CD4-positive, alpha-beta T cell treated with Interleukin-21 for 1 hour (primary cell): ENCODE results near the gene SEPTIN10.
"Not testable (repeated sequence)": the region's sequence is repeated elsewhere in the genome, so short reads cannot be mapped to it uniquely, and the experiment has no call there.

Experiments
- DNase-seq: peaks from one replicate; pipeline ENCODE4 v3.0.0-alpha.2; 2020

The SEPTIN10 gene

GRCh38 chr2:109633284-109633961 is 19.7 kb upstream of the SEPTIN10 start:
- no peak for DNase-seq

DNA sequence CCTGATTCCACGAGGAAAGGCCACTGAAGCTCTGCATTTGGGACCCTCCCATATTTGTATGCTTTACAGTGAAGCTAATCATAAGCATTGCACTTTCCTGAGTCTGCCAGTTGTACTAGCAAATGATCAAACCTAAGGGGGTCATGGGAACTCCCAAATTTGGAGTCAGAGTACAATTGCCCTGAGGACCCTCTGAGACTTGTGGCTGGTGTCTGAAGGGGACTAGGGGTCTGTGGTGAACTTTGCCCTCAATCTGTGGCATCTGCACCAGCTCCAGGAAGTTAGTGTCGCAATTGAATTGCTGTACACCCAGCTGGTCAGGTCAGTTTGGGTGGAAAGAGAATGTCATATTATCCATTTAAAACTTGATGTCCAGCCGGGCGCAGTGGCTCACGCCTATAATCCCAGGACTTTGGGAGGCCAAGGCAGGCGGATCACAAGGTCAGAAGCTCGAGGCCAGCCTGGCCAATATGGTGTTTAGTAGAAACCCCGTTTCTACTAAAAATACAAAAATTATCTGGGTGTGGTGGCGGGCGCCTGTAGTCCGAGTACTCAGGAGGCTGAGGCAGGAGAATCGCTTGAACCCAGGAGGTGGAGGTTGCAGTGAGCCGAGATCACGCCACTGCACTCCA is 18.5 kb upstream of the SEPTIN10 start:
- no peak for DNase-seq

GRCh38 chr2:109631741-109632140 is 18.0 kb upstream of the SEPTIN10 start:
- no peak for DNase-seq

GRCh38 chr2:109630441-109631430 is 17.0 kb upstream of the SEPTIN10 start:
- no peak for DNase-seq

DNA sequence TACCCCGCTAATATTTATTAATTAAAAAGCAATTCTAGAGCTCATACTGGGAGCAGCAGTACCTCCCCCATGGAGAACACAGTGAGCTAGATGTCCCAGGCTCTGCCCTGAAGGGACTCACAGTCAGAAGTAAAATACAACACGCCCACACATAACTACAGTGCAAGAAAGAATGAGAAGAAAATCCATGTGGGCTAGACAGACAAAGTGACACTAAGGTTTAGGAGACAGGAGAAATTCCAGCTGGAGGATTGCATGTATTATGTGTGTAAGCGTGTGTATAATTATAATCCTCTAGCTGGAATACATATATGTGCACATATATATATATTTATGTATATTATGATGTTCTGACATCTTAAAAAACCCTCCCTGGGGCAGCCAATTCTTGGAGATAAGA is 16.1 kb upstream of the SEPTIN10 start:
- DNase-seq, result no peak

DNA sequence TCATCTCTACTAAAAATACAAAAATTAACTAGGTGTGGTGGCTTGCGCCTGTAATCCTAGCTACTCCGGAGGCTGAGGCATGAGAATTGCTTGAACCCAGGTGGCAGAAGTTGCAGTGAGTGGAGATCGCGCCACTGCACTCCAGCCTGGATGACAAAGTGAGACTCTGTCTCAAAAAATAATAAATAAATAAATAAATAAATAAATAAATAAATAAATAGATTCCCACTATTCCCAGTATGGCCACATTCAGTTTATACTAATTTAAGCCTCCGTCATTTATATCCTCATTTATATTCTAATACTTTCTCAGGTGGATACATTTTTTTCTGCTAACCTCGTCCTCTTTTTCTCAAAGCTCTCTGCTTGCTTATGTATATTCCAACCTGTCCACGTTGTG is 14.6 kb upstream of the SEPTIN10 start:
- DNase-seq, result not testable (repeated sequence)

GRCh38 chr2:109624339-109624738 is 10.6 kb upstream of the SEPTIN10 start:
- DNase-seq, result no peak

GRCh38 chr2:109623923-109624322 is 10.2 kb upstream of the SEPTIN10 start:
- no peak for DNase-seq

DNA sequence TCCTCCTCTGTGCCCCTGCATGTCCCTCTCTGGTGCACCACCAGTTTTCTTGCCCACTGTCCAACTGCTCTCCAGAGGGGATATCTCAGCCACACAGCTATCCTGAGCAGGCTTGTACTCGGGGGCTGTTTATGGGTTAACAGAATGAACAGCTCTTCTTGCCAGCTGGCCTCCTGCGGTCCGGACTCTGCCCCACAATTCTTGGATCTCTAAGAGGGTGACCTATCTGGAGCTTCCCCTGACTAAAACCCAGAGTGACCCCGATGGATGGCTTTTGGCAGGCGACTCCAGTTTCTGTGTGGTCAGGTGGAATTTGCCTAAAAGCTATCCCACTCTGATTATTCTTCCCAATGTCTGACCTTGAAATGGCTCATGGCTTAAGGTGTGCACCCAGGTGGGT is 9.5 kb upstream of the SEPTIN10 start:
- DNase-seq, result no peak

DNA sequence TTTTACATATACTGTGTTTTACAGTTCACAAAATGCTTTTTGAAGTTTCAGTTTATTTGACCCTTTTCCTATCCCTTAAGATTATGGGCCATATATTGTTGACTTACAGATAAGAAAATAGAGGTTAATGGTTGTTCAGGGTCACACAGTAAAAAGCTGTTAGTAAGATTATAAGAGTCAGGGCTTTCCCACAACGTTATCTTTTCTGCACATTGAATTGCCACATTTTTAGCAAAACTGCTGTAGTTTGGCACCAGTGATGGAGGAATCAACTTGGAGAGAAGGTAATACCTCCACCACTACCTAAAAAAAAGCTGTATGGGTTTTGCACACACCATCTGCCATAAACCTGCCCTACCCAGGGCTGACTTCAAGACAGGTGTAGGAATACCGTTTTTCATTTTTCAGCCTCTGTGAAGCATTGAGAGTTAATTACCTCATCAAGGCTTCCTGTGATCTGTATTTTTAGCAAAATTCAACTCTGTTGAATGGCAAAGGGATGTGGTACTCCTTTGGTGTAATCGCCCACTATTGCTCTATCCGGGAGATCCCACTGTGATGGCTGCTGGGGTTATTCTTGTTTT is 5.4 kb upstream of the SEPTIN10 start:
- DNase-seq, result no peak

GRCh38 chr2:109616184-109616583 is 2.4 kb upstream of the SEPTIN10 start:
- no peak for DNase-seq

GRCh38 chr2:109615637-109616144 is 1.9 kb upstream of the SEPTIN10 start:
- no peak for DNase-seq

DNA sequence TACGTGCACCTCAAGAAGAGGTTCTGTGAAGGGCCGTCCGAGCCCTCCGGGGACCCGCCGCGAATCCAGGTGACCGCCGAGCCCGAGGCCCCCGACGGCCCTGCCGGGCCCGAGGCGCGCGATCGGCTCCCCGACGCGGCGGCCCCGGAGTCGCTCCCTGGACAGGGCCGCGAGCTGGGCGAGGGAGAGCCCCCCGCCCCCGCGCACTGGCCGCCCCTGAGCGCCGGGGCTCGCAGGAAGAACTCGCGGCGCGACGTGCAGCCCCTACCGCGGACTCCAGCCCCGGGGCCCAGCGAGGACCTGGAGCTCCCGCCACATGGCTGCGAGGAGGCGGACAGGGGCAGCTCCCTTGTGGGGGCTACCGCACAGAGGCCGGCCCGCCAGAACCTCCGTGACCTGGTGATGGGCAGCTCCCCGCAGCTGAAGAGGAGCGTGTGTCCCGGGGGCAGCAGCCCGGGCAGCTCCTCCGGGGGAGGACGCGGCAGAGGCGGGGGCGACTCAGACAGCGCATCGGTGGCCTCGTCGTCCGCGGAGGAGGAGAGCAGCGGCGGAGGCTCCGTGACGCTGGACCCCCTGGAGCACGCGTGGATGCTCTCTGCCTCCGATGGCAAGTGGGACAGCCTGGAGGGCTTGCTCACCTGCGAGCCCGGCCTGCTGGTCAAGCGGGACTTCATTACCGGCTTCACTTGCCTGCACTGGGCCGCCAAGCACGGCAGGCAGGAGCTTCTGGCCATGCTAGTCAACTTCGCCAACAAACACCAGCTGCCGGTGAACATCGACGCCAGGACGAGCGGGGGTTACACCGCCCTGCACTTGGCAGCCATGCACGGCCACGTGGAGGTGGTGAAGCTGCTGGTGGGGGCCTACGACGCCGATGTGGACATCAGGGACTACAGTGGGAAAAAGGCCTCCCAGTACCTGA is 1.2 kb upstream of the SEPTIN10 start:
- no peak for DNase-seq

DNA sequence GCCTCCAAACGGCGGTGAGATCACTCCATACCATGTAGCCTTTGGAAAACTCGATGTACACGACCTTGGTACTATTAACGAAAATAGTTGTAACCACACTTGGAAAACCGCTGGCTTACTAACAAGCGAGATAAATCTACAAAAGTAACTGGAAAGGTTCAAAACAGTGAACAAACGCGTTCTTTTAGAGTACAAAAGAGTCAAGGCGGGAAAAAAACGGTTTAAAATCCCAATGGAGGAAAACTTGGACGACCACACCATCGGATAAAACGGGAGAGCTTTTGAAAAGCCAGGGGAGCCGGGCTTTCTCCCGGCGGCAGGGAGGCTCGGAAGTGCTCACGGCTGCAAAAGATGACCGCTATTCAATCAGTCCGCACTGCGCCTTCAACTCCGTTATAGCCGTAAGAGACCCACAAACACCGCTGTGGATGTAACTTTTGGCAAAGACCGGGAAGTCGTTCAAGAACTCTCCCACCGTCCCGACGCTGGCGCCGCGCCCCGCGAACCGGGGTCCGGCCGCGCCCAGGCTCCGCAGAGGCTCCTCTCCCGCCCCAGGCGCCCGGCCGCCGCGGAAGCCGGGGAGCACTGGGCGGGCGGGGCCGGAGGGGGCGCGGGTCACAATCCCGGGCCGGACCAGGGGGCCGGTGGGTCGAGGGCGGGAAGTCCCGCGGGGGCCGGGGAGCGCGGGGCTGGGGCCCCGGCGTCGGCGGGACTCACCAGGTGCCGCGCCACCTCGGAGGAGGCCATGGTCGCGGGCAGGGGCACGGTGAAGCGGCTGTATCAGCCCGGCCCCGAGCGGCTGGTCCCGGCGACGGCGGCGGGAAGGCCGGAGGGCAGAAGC is 465 bp downstream of the SEPTIN10 start:
- no peak for DNase-seq

- no peak for DNase-seq
Observed at GRCh38 chr2:109611467-109612095, 2.2 kb downstream of the SEPTIN10 start.

- DNase-seq, result no peak
Observed at GRCh38 chr2:109609352-109610024, 4.3 kb downstream of the SEPTIN10 start.

- DNase-seq, result no peak
Observed at GRCh38 chr2:109607766-109608165, 6.0 kb downstream of the SEPTIN10 start.

DNA sequence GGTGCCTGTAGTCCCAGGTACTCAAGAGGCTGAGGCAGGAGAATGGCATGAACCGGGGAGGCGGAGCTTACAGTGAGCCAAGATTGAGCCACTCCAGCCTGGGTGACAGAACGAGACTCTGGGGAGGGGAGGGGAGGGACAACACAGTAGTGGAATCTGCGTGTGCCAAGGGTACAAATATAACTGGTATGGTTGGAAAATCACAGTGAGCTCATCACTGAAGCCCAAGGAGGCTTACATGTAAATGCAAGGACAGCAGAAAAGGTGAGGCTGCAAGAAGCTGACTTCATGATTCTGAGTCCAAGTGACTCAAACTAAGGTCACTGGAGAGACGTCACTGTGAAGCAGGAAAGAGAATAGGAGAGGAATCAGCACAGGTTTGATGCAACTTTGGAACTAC is 9.2 kb downstream of the SEPTIN10 start:
- DNase-seq, result no peak

DNA sequence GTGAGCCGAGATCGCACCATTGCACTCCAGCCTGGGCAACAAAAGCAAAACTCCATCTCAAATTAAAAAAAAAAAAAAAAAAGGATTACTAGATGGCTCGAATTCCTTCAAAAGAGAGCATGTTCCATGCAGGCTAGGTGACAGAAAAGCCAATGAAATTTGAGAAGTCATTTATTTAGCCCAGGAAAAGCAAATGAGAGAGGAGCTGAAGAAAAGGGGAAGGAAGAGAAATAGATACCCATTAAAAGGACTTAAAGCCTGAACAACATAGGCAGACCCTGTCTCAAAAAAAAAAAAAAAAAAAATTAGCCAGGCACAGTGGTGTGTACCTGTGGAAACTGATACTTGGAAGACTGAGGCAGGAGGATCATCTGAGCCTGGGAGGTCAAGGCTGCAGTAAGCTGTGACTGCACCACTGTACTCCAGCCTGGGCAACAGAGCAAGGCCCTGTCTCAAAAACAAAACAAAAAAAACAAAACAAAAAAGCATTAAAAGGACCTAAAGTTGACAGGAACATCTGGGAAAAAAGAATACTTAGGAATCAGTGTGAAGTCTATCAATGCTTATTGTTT is 11.1 kb downstream of the SEPTIN10 start:
- DNase-seq, result no peak
